ENCODE results near the gene ADPRHL1. TPM values are rescaled to one million over a fixed set of nuclear protein-coding genes. Genes with fewer than 3 reads are reported as not detected.
"Not testable (repeated sequence)": the region's sequence is repeated elsewhere in the genome, so short reads cannot be mapped to it uniquely, and the experiment has no call there.

ADPRHL1 gene
- total and polyA plus RNA-seq, 4 donors, result 0.28 to 0.67 (median 0.55) TPM

DNA sequence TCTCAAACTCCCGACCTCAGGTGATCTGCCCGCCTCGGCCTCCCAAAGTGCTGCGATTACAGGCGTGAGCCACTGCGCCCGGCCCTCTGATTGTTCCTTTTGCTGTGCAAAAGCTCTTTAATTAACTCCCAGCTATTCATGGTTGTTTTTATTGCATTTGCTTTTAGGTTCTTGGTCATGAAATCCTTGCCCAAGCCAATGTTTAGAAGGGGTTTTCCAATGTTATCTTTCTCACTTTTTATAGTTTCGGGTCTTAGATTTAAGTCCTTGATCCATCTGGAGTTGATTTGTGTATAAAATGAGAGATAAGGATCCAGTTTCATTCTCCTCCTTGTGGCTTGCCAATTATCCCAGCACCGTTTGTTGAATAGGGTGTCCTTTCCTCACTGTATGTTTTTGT is 70.2 kb downstream of the ADPRHL1 start:
- Histone ChIP-seq H3K4me1 (ENCODE audit: control insufficient read depth in 4 of 4, insufficient read depth in 4 of 4, low read length in 3 of 4) (peaks cover 10 to 20% (median 16%) of the 10 kb centered on the region in 4 donors), H3K9ac (ENCODE audit: low read depth in 1 of 2, low read length in 2 of 2) (no peak overlapping the region), H3K27ac (ENCODE audit: low read depth in 1 of 2, low read length in 2 of 2) (no peak overlapping the region), H3K9me3 (ENCODE audit: control insufficient read depth in 4 of 4, low read length in 3 of 4) (no peaks in the 10 kb centered on the region), H3K4me3 (ENCODE audit: low read depth in 1 of 3, low read length in 3 of 3) (no peak overlapping the region), H3K27me3 (ENCODE audit: control insufficient read depth in 4 of 4, insufficient read depth in 4 of 4, low read length in 3 of 4) (no peaks in the 10 kb centered on the region), H3K36me3 (ENCODE audit: control insufficient read depth in 4 of 4, insufficient read depth in 3 of 4, low read depth in 1 of 4, low read length in 3 of 4) (no peaks in the 10 kb centered on the region)
- TF ChIP-seq, protein P1, sequence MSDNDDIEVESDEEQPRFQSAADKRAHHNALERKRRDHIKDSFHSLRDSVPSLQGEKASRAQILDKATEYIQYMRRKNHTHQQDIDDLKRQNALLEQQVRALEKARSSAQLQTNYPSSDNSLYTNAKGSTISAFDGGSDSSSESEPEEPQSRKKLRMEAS (IDR thresholded peaks at IDR 0.05), result no peak
- no peak for TF ChIP-seq RAD21 (IDR thresholded peaks at IDR 0.05)
- no peak for DNase-seq (ENCODE audit: low spot score)
- 89% methylated on average over 9 of the region's 9 CpGs for WGBS

DNA sequence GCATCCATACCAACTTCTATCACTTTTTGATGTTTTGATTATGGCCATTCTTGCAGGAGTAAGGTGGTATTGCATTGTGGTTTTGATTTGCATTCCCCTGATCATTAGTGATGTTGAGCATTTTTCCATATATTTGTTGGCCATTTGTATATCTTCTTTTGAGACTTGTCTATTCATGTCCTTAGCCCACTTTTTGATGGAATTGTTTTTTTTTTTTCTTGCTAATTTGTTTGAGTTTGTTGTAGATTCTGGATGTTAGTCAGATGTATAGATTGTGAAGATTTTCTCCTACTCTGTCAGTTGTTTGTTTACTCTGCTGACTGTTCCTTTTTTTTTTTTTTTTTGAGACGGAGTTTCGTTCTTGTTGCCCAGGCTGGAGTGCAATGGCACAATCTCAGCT is 70.7 kb downstream of the ADPRHL1 start:
- H3K9me3 ChIP-seq (ENCODE audit: control insufficient read depth in 4 of 4, low read length in 3 of 4); H3K36me3 ChIP-seq (ENCODE audit: control insufficient read depth in 4 of 4, insufficient read depth in 3 of 4, low read depth in 1 of 4, low read length in 3 of 4); H3K27ac ChIP-seq (ENCODE audit: low read depth in 1 of 2, low read length in 2 of 2); H3K9ac ChIP-seq (ENCODE audit: low read depth in 1 of 2, low read length in 2 of 2); H3K27me3 ChIP-seq (ENCODE audit: control insufficient read depth in 4 of 4, insufficient read depth in 4 of 4, low read length in 3 of 4); H3K4me3 ChIP-seq (ENCODE audit: low read depth in 1 of 3, low read length in 3 of 3); DNase-seq (ENCODE audit: low spot score): not testable (repeated sequence)
- peaks cover 10 to 20% (median 16%) of the 10 kb centered on the region in 4 donors for H3K4me1 ChIP-seq (ENCODE audit: control insufficient read depth in 4 of 4, insufficient read depth in 4 of 4, low read length in 3 of 4)
- WGBS, result 91% methylated on average over 2 of the region's 2 CpGs

DNA sequence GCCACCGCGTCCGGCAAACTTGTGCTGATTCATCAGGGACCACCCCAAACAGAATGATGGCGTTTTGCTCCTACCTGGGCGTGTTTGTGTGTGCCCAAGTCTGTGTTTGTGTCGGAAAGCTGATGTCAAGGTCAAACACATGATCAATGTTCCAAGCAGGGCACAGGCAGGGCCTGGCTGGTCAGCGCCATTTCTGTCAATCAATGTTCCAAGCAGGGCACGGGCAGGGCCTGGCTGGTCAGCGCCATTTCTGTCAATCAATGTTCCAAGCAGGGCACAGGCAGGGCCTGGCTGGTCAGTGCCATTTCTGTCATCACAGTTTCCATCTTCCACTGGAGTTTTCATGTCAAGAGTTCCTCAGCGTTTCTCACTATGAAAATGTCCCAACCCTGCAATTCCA is 74.5 kb downstream of the ADPRHL1 start:
- Histone ChIP-seq H3K27me3 (ENCODE audit: control insufficient read depth in 4 of 4, insufficient read depth in 4 of 4, low read length in 3 of 4) (no peaks in the 10 kb centered on the region), H3K9ac (ENCODE audit: low read depth in 1 of 2, low read length in 2 of 2) (no peak overlapping the region), H3K27ac (ENCODE audit: low read depth in 1 of 2, low read length in 2 of 2) (peak overlapping the region; percentile 5 to 62), H3K9me3 (ENCODE audit: control insufficient read depth in 4 of 4, low read length in 3 of 4) (no peaks in the 10 kb centered on the region), H3K36me3 (ENCODE audit: control insufficient read depth in 4 of 4, insufficient read depth in 3 of 4, low read depth in 1 of 4, low read length in 3 of 4) (no peaks in the 10 kb centered on the region), H3K4me3 (ENCODE audit: low read depth in 1 of 3, low read length in 3 of 3) (no peak overlapping the region), H3K4me1 (ENCODE audit: control insufficient read depth in 4 of 4, insufficient read depth in 4 of 4, low read length in 3 of 4) (peaks cover 10 to 20% (median 16%) of the 10 kb centered on the region in 4 donors)
- DNase-seq (ENCODE audit: low spot score), result peak; percentile 29
- WGBS, result 49% methylated on average over 10 of the region's 10 CpGs
- TF ChIP-seq, protein P2, sequence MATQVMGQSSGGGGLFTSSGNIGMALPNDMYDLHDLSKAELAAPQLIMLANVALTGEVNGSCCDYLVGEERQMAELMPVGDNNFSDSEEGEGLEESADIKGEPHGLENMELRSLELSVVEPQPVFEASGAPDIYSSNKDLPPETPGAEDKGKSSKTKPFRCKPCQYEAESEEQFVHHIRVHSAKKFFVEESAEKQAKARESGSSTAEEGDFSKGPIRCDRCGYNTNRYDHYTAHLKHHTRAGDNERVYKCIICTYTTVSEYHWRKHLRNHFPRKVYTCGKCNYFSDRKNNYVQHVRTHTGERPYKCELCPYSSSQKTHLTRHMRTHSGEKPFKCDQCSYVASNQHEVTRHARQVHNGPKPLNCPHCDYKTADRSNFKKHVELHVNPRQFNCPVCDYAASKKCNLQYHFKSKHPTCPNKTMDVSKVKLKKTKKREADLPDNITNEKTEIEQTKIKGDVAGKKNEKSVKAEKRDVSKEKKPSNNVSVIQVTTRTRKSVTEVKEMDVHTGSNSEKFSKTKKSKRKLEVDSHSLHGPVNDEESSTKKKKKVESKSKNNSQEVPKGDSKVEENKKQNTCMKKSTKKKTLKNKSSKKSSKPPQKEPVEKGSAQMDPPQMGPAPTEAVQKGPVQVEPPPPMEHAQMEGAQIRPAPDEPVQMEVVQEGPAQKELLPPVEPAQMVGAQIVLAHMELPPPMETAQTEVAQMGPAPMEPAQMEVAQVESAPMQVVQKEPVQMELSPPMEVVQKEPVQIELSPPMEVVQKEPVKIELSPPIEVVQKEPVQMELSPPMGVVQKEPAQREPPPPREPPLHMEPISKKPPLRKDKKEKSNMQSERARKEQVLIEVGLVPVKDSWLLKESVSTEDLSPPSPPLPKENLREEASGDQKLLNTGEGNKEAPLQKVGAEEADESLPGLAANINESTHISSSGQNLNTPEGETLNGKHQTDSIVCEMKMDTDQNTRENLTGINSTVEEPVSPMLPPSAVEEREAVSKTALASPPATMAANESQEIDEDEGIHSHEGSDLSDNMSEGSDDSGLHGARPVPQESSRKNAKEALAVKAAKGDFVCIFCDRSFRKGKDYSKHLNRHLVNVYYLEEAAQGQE (IDR thresholded peaks at IDR 0.05), result no peak
- TF ChIP-seq YY1 (IDR thresholded peaks at IDR 0.05), result peak; percentile 92
- TF ChIP-seq, protein P3, sequence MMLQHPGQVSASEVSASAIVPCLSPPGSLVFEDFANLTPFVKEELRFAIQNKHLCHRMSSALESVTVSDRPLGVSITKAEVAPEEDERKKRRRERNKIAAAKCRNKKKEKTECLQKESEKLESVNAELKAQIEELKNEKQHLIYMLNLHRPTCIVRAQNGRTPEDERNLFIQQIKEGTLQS (IDR thresholded peaks at IDR 0.05), result no peak
- TF ChIP-seq, protein P1 (IDR thresholded peaks at IDR 0.05), result no peak
- TF ChIP-seq NR2F2 (IDR thresholded peaks at IDR 0.05), result no peak
- no peak for TF ChIP-seq RAD21 (IDR thresholded peaks at IDR 0.05)
- TF ChIP-seq FOXA2 (IDR thresholded peaks at IDR 0.05), result no peak
- TF ChIP-seq JUND (IDR thresholded peaks at IDR 0.05), result no peak
- TF ChIP-seq, protein P4, sequence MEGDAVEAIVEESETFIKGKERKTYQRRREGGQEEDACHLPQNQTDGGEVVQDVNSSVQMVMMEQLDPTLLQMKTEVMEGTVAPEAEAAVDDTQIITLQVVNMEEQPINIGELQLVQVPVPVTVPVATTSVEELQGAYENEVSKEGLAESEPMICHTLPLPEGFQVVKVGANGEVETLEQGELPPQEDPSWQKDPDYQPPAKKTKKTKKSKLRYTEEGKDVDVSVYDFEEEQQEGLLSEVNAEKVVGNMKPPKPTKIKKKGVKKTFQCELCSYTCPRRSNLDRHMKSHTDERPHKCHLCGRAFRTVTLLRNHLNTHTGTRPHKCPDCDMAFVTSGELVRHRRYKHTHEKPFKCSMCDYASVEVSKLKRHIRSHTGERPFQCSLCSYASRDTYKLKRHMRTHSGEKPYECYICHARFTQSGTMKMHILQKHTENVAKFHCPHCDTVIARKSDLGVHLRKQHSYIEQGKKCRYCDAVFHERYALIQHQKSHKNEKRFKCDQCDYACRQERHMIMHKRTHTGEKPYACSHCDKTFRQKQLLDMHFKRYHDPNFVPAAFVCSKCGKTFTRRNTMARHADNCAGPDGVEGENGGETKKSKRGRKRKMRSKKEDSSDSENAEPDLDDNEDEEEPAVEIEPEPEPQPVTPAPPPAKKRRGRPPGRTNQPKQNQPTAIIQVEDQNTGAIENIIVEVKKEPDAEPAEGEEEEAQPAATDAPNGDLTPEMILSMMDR (IDR thresholded peaks at IDR 0.05; ENCODE audit: low read depth, low read length, missing input control), result no peak
- no peak for TF ChIP-seq TAF1 (conservative IDR thresholded peaks at IDR 0.05)
- TF ChIP-seq FOXA1 (IDR thresholded peaks at IDR 0.05), result no peak
- peak in 1 of 2 donors; percentile 53 for TF ChIP-seq RXRA (IDR thresholded peaks at IDR 0.05)
- no peak for TF ChIP-seq EGR1 (IDR thresholded peaks at IDR 0.05; ENCODE audit: low read depth in 2 of 2)
- TF ChIP-seq, protein P5, sequence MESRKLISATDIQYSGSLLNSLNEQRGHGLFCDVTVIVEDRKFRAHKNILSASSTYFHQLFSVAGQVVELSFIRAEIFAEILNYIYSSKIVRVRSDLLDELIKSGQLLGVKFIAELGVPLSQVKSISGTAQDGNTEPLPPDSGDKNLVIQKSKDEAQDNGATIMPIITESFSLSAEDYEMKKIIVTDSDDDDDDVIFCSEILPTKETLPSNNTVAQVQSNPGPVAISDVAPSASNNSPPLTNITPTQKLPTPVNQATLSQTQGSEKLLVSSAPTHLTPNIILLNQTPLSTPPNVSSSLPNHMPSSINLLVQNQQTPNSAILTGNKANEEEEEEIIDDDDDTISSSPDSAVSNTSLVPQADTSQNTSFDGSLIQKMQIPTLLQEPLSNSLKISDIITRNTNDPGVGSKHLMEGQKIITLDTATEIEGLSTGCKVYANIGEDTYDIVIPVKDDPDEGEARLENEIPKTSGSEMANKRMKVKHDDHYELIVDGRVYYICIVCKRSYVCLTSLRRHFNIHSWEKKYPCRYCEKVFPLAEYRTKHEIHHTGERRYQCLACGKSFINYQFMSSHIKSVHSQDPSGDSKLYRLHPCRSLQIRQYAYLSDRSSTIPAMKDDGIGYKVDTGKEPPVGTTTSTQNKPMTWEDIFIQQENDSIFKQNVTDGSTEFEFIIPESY (IDR thresholded peaks at IDR 0.05), result no peak
- TF ChIP-seq GABPA (IDR thresholded peaks at IDR 0.05 in 1 of 2, conservative IDR thresholded peaks at IDR 0.05 in 1 of 2), result no peak
- TF ChIP-seq SP1 (IDR thresholded peaks at IDR 0.05), result peak; percentile 39
- no peak for TF ChIP-seq HNF4G (IDR thresholded peaks at IDR 0.05)
- TF ChIP-seq HNF4A (conservative IDR thresholded peaks at IDR 0.05), result peak in 1 of 2 donors; percentile 47
